ENCODE results near the gene COL1A1. TPM values are rescaled to one million over a fixed set of nuclear protein-coding genes. Genes with fewer than 3 reads are reported as not detected.

Gene COL1A1
- total RNA-seq, 2 donors from 2014 or later, result 15.4 to 16.6 TPM

DNA sequence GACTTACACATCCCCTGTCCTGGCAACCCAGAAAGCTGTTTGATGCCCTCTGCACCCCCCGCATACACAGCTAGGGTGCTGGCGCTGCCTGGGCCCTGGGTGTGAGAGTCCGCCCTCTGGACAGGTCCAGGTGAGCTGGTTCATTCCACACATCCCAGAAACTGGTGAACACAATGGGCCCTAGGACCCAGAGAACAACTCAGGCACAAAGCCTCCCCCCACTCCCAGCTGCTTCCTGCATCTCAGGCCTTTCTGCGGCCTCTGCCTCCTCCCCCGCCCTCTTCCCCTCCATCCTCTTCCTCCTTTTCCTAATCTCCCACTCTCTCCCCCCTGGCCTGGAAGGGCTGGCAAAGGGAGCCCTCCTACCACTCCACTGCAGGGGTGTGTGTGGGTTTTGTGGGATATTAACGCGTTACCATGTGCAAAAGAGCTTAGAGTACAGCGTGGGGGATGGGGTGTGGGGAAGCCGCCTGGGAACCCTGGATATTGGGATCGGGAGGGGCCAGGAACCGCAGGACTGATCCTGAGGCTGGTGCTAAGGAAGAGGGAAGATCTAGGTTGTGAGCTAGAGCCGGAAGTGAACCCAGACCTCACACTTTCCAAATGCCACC, 49.4 kb downstream of the COL1A1 start:
- peaks cover 3% of the 10 kb centered on the region for H3K36me3 Mint-ChIP-seq (ENCODE audit: low read depth)
- ATAC-seq (peak; percentile 34), DNase-seq (no peak)
- H3K9me3 ChIP-seq (ENCODE audit: control insufficient read depth, low read length, poor library complexity, severe bottlenecking), result no peaks in the 10 kb centered on the region
- peak overlapping the region; percentile 84 for H3K27ac Mint-ChIP-seq
- H3K4me1 Mint-ChIP-seq, result peaks cover 16% of the 10 kb centered on the region
- H3K4me3 Mint-ChIP-seq, result peak overlapping the region; percentile 98
- no peaks in the 10 kb centered on the region for H3K27me3 Mint-ChIP-seq

DNA sequence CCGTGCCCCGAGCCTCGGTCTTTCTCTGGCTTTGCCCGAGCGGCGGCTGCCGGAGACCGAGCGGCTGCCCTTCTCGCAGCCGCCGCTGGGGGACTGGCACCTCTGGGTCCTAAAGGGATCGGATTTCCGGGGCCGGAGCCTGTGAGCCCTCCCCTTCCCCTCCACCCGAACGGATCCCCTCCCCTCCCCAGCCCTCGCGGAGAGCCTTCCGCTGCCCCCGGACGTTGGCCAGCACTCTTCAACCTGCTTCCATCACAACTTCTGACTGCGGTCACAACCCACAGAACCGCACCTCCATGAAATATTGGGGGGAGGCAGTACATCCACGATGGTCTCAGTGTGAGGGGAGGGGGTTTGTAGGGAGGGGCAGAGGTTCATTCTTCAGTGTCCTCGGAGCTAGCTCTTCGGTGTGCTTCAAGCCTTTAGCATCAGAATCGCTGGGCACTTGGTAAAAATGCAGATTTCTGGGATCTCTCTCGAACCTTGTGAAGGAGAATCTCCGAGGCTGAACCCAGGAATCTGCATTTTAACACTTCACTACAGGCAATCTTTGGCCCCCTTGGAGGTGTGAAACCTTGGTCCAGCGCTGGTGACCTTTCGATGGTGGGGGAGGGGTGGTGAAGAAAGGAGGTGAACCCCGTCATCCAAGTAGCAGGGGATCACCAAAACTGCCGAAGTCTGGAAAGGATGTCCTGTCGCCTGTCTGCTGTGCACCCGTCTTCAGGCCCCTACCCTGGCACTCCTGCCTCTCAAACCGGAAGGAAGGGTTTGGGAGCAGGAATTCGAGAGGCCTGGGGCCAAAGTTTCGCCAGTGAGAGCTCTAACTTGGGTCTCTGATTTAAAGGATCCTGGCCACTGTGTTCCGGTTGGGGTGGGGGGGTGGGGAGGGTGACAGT, 50.1 kb downstream of the COL1A1 start:
- Mint-ChIP-seq H3K27me3 (no peaks in the 10 kb centered on the region), H3K4me3 (peak overlapping the region; percentile 98), H3K36me3 (ENCODE audit: low read depth) (peaks cover 6% of the 10 kb centered on the region), H3K27ac (peak overlapping the region; percentile 84), H3K4me1 (peaks cover 23% of the 10 kb centered on the region)
- no peaks in the 10 kb centered on the region for H3K9me3 ChIP-seq (ENCODE audit: control insufficient read depth, low read length, poor library complexity, severe bottlenecking)
- peak; percentile 79 to 82 (median 80) for DNase-seq
- peak; percentile 77 for ATAC-seq

DNA sequence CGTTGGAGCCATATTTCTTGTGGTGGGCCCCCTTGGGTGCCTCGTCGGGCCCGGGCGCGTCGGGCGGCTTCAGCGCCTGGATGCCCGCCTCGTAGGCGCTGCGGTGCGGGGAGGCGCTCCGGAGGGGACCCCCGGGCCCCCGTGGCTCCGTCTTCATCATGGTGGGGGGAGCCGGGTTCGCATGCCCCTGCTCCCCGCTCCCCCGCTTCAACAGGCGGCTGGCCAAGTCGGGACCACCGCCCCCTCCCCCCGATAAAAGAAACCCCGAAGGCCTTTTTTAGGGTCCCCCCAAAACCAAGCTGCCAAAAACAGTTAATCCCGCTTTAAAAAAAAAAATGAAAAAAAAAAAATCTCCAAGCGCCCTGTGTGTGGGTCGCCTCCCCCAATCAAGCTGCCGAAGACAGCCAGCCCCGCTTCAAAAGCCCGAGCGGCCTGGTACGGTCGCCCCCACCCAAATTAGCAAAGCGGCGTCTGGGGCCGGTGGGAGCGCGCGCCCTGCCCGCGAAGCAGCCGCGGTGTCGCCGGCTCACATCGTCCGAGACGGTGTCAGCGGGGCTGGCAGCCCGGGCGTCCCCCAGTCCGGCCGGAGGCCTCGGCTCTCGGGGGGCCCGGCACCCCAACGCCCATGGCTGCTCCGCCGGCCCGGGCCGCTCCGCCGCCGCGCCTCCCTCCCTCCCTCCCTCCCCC, 50.9 kb downstream of the COL1A1 start, which contains the start of gene PPP1R9B:
Gene PPP1R9B (minus strand): TSS at position 324 of the 687 bp plus-strand sequence. CDS start 164 bp downstream, at position 160.
- DNase-seq, result no peak
- peak; percentile 1 for ATAC-seq
- Mint-ChIP-seq H3K27ac (peak within 1 kb of the TSS; percentile 98), H3K27me3 (no peaks in the 10 kb centered on the region), H3K36me3 (ENCODE audit: low read depth) (peaks cover 6% of the 10 kb centered on the region), H3K4me1 (peaks cover 29% of the 10 kb centered on the region), H3K4me3 (peak within 1 kb of the TSS; percentile 98)
- H3K9me3 ChIP-seq (ENCODE audit: control insufficient read depth, low read length, poor library complexity, severe bottlenecking), result no peaks in the 10 kb centered on the region

GRCh38 chr17:50149417-50150353, 51.7 kb downstream of the COL1A1 start:
- ATAC-seq (peak; percentile 29), DNase-seq (peak; percentile 51 to 61 (median 56))
- Mint-ChIP-seq H3K4me1 (peaks cover 36% of the 10 kb centered on the region), H3K27ac (peak overlapping the region; percentile 98), H3K4me3 (peak overlapping the region; percentile 98), H3K27me3 (no peaks in the 10 kb centered on the region), H3K36me3 (ENCODE audit: low read depth) (peaks cover 6% of the 10 kb centered on the region)
- no peaks in the 10 kb centered on the region for H3K9me3 ChIP-seq (ENCODE audit: control insufficient read depth, low read length, poor library complexity, severe bottlenecking)

- H3K9me3 ChIP-seq (ENCODE audit: control insufficient read depth, low read length, poor library complexity, severe bottlenecking), result no peaks in the 10 kb centered on the region
- no peak for ATAC-seq
- Mint-ChIP-seq H3K4me1 (peaks cover 42% of the 10 kb centered on the region), H3K4me3 (peak overlapping the region; percentile 98), H3K27ac (peak overlapping the region; percentile 98), H3K27me3 (no peaks in the 10 kb centered on the region), H3K36me3 (ENCODE audit: low read depth) (peaks cover 11% of the 10 kb centered on the region)
- DNase-seq, result no peak
Measured at GRCh38 chr17:50149091-50149416, 52.4 kb downstream of the COL1A1 start.

- no peaks in the 10 kb centered on the region for H3K9me3 ChIP-seq (ENCODE audit: control insufficient read depth, low read length, poor library complexity, severe bottlenecking)
- DNase-seq, result peak; percentile 46 to 76 (median 62)
- peaks cover 48% of the 10 kb centered on the region for H3K4me1 Mint-ChIP-seq
- no peaks in the 10 kb centered on the region for H3K27me3 Mint-ChIP-seq
- peak overlapping the region; percentile 98 for H3K27ac Mint-ChIP-seq
- H3K4me3 Mint-ChIP-seq, result peak overlapping the region; percentile 98
- H3K36me3 Mint-ChIP-seq (ENCODE audit: low read depth), result peaks cover 11% of the 10 kb centered on the region
- ATAC-seq, result peak; percentile 31
Measured at GRCh38 chr17:50148226-50149090, 53.0 kb downstream of the COL1A1 start.

DNA sequence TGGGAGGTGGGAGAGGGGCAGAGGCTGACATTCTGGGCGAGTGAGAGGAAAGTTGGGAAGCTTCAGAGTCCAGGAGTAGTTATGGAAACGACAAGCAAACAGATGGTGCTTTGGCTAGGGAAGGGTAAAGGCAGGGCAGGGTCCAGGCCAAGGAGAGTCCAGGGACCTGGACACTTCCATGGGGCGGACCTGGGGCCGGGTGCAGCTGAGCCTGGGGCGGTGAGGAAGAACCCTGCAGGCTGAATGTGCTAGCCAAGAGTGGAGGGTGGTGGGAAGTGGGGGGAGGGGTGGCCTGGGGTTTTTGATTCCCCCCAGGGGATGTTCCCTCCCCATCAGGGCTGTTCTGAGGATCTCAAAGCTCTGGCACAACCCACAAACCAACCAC, 53.6 kb downstream of the COL1A1 start:
- peak overlapping the region; percentile 98 for H3K4me3 Mint-ChIP-seq
- peaks cover 14% of the 10 kb centered on the region for H3K36me3 Mint-ChIP-seq (ENCODE audit: low read depth)
- DNase-seq, result no peak
- H3K9me3 ChIP-seq (ENCODE audit: control insufficient read depth, low read length, poor library complexity, severe bottlenecking), result no peaks in the 10 kb centered on the region
- H3K27me3 Mint-ChIP-seq, result no peaks in the 10 kb centered on the region
- peak overlapping the region; percentile 98 for H3K27ac Mint-ChIP-seq
- peaks cover 53% of the 10 kb centered on the region for H3K4me1 Mint-ChIP-seq
- ATAC-seq, result no peak

GRCh38 chr17:50146927-50147665, 54.3 kb downstream of the COL1A1 start:
- H3K4me1 Mint-ChIP-seq, result peaks cover 58% of the 10 kb centered on the region
- no peaks in the 10 kb centered on the region for H3K9me3 ChIP-seq (ENCODE audit: control insufficient read depth, low read length, poor library complexity, severe bottlenecking)
- no peak for ATAC-seq
- peaks cover 17% of the 10 kb centered on the region for H3K36me3 Mint-ChIP-seq (ENCODE audit: low read depth)
- peak overlapping the region; percentile 98 for H3K4me3 Mint-ChIP-seq
- no peaks in the 10 kb centered on the region for H3K27me3 Mint-ChIP-seq
- DNase-seq, result no peak
- H3K27ac Mint-ChIP-seq, result peak overlapping the region; percentile 98

DNA sequence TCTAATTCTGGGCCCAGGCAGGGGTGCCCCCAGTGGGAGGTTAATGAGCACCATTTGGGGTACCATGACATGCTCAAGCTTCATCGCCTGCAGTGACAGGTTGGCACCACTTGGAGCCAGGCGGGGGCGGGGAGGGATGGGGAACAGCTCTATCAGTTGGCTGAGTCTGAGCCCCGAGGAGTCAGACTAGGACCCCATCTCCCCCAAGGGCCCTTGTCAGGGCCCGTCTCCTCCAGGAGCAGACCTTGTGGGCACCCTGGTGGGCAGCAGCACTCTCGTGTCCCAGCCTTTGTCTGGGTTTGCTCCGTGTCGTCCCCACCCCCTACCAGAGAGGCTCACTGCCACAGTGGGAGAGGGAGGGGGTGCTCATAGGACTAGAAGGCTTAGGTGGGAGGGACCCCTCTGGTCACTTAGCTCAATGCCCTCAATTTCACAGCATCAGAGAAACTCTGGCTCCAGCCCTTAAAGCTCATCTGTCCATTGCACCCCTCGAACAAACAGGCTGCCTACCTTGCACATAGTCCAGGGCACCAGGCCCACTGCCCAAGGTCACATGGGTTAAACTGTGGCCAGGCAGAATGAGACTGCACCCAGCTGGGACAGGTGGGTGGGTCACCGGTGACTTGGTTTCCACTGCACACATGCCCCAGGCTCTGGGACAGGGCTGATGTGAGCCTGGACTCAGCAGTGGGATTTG, 55.1 kb downstream of the COL1A1 start:
- Mint-ChIP-seq H3K27ac (peak overlapping the region; percentile 98), H3K27me3 (no peaks in the 10 kb centered on the region), H3K4me3 (peak overlapping the region; percentile 98), H3K4me1 (peaks cover 62% of the 10 kb centered on the region), H3K36me3 (ENCODE audit: low read depth) (peaks cover 21% of the 10 kb centered on the region)
- DNase-seq, result no peak
- no peaks in the 10 kb centered on the region for H3K9me3 ChIP-seq (ENCODE audit: control insufficient read depth, low read length, poor library complexity, severe bottlenecking)
- ATAC-seq, result no peak

GRCh38 chr17:50145532-50146229, 55.8 kb downstream of the COL1A1 start:
- no peaks in the 10 kb centered on the region for H3K9me3 ChIP-seq (ENCODE audit: control insufficient read depth, low read length, poor library complexity, severe bottlenecking)
- no peak for DNase-seq
- Mint-ChIP-seq H3K27me3 (no peaks in the 10 kb centered on the region), H3K4me3 (peak overlapping the region; percentile 98), H3K36me3 (ENCODE audit: low read depth) (peaks cover 21% of the 10 kb centered on the region), H3K4me1 (peaks cover 66% of the 10 kb centered on the region), H3K27ac (peak overlapping the region; percentile 98)
- no peak for ATAC-seq
